ENCODE data around the gene PLEKHH3. TPM values are rescaled to one million over a fixed set of nuclear protein-coding genes. Genes with fewer than 3 reads are reported as not detected.

Gene PLEKHH3, protein sequence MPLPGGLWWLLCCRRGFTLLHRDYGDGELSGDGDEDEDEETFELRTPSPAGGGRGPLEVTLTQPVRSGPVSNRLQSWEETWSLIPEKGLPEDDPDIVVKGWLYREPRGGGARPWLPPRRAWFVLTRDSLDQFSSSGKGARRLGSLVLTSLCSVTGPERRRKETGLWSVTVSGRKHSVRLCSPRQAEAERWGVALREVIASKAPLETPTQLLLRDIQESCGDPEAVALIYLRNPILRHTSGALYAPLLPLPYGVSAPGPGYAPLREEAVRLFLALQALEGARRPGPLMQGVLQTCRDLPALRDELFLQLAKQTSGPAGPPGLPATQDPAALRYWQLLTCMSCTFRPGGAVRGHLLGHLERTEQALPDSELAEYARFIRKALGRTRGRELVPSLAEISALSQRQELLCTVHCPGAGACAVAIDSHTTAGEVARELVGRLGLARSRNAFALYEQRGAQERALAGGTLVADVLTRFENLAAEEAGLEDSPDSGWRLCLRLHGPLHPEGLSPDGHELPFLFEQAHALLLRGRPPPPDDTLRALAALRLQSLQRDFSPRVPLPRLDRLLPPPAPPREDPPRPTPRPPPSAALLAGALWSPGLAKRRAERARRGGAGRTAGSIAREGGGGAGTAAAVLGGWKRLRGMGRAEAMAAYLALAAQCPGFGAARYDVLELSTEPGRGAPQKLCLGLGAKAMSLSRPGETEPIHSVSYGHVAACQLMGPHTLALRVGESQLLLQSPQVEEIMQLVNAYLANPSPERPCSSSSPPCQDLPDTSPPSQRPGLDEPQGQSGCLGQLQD
- 15.7 and 33.5 TPM in 2 replicates for total RNA-seq

DNA sequence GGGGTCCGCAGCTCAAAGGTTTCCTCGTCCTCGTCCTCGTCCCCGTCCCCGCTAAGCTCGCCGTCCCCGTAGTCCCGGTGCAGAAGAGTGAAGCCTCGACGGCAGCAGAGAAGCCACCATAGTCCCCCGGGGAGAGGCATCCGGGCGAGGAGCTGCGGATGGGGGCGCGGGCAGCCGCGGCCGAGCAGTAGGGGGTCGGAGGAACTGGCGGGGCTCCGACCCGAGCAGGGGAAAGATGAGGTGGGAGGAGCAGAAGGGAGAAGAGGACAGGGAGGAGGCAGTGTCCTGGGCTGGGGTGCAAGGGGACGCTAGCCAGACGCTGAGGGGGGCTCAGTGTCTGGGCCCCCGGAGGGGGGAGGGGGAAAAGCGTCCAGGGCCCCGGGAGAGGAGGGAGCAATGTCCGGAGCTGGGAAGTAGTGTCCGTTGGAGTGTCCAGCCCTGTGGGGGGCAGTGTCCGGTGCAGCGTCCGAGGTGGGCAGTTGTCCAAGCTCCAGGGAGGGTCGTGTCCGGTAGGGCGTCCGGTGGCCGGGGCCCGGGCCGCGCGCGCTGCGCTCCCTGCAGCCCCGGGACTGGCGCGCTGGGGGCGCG, at the start of gene PLEKHH3:
TSS of gene PLEKHH3 (minus strand) at position 571 of the 588 bp plus-strand sequence. CDS start at position 140, 431 bp downstream.

DNA sequence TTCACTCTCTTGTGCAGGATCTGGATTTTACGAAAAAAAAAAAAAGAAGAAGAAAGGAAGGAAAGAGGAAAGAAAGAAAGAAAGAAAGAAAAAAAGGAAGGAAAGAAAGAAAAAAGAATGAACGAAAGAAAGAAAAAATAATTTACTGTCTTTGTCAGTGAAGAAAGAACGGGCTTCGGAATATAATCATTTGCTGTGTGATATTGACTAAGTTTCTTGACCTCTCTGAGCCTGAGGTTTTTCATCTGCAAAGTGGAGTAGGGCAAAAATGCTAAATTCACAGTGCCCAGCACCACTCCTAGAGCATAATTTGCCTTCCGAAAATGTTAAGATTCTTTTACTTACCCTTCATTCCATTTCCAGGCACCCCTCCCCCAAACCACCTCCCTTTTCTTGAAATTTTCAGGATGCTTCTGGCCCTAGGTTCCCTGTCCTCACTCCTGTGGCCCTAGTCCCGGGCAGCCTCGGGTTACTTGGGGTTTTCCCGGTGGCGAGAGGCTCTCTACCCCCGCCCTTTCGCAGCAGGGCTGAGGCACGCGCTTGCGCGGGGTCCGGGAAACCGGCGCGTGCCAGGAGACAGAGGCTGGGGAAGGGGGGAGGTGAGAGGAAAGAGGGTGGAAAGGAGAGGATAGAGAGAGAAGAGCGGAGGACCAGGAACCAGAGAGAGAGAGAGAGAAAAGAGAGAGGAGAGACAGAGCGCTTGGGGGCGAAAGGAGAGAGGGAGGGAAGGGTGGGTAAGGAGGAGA, 5.4 kb upstream of the PLEKHH3 start, which contains the start of gene CNTNAP1:
TSS of gene CNTNAP1 (plus strand) at position 556 of the 746 bp plus-strand sequence. CDS start 299 bp downstream, outside the sequence.

DNA sequence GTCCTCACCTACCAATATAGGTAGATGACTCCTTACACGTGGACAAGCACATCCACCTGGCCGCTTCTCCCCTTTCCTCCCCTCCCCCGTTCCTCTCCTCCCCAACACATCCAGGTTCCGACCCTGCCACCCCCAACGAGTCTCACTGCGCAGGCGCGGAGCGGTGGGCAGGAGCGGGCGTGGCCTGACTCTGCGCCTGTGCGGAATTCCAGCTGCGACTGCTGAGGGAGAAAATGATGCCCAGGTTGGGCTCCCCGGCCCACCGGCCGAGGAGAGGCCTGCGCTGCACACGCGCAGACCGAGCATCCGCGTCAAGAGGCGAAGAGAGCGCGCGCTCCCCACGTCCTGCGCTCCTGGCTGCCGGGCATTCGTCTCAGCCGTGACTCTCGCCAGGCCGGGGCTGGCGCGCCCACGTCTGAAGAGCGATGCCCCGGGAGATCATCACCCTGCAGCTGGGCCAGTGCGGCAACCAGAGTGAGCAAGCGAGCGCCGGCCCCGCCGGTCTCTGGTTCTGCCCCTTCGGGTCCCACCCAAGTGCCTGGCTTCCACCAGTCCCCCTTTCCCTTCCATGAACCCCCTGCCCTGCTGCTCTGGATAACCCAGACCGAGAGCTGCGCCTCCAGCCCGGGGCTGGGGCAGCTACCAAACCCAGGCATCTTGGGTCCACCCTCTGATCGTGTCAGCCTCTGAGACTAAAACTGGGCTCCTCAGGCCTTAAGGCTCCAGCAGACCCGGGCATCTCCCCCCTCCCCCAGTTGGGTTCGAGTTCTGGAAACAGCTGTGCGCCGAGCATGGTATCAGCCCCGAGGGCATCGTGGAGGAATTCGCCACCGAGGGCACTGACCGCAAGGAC, 17.5 kb downstream of the PLEKHH3 start, which contains the start of gene TUBG2:
TSS of gene TUBG2 (plus strand) at position 206 of the 853 bp plus-strand sequence. CDS start at position 426, 220 bp downstream.

Other genes starting within 250 kb of the PLEKHH3 start
- 37.4 and 39.9 TPM in 2 replicates for gene ATP6V0A1, start 218.1 kb downstream of the PLEKHH3 start, total RNA-seq
- gene NAGLU, start 140.8 kb downstream of the PLEKHH3 start, total RNA-seq = 18.5 and 18.6 TPM in 2 replicates
- 8.5 and 19.5 TPM in 2 replicates for gene HSD17B1, start 124.1 kb downstream of the PLEKHH3 start, total RNA-seq
- 13.7 and 14.9 TPM in 2 replicates for gene COASY, start 114.8 kb downstream of the PLEKHH3 start, total RNA-seq
- gene MLX, start 109.9 kb downstream of the PLEKHH3 start, total RNA-seq = 30.3 and 32.0 TPM in 2 replicates
- 1.1 and 1.9 TPM in 2 replicates for gene PSMC3IP, start 99.3 kb downstream of the PLEKHH3 start, total RNA-seq
- 73.3 and 85.5 TPM in 2 replicates for gene RETREG3, start 67.6 kb downstream of the PLEKHH3 start, total RNA-seq
- 15.6 and 31.1 TPM in 2 replicates for gene TUBG1, start 67.3 kb downstream of the PLEKHH3 start, total RNA-seq
- 4.8 and 7.2 TPM in 2 replicates for gene TUBG2, start 17.7 kb downstream of the PLEKHH3 start, total RNA-seq
- gene CCR10, start 4.8 kb upstream of the PLEKHH3 start, total RNA-seq = 0.21 and 2.9 TPM in 2 replicates
- under 0.01 and 2.2 TPM in 2 replicates for gene CNTNAP1, start 5.5 kb upstream of the PLEKHH3 start, total RNA-seq
- gene EZH1, start 68.0 kb upstream of the PLEKHH3 start, total RNA-seq = 8.9 and 12.1 TPM in 2 replicates
- not detected in 2 replicates for gene RAMP2, start 84.2 kb upstream of the PLEKHH3 start, total RNA-seq
- 66.1 and 83.6 TPM in 2 replicates for gene VPS25, start 96.5 kb upstream of the PLEKHH3 start, total RNA-seq
- gene WNK4, start 103.6 kb upstream of the PLEKHH3 start, total RNA-seq = 0.96 TPM in 1 of 2 replicates, not detected in the other
- gene COA3, start 121.7 kb upstream of the PLEKHH3 start, total RNA-seq = 71.3 and 76.9 TPM in 2 replicates
- gene CNTD1, start 121.9 kb upstream of the PLEKHH3 start, total RNA-seq = not detected in 2 replicates
- 113 and 117 TPM in 2 replicates for gene BECN1, start 147.3 kb upstream of the PLEKHH3 start, total RNA-seq
- 65.2 and 83.6 TPM in 2 replicates for gene PSME3, start 156.4 kb upstream of the PLEKHH3 start, total RNA-seq
- 0.96 and 1.5 TPM in 2 replicates for gene AOC2, start 167.6 kb upstream of the PLEKHH3 start, total RNA-seq
- gene AOC3, start 174.2 kb upstream of the PLEKHH3 start, total RNA-seq = under 0.01 and 0.24 TPM in 2 replicates
- under 0.01 TPM in 1 of 2 replicates, not detected in the other for gene G6PC1, start 223.8 kb upstream of the PLEKHH3 start, total RNA-seq